HUDEP-2 (cell line): ENCODE results near the gene DCHS1.

Experiments
- DNase-seq, 76 experiments: peaks; one replicate each; lab custom pipeline; 2025; ENCODE audit not compliant: unreplicated experiment in 76 of 76; lab: John Stamatoyannopoulos, UW

Gene DCHS1

DNA sequence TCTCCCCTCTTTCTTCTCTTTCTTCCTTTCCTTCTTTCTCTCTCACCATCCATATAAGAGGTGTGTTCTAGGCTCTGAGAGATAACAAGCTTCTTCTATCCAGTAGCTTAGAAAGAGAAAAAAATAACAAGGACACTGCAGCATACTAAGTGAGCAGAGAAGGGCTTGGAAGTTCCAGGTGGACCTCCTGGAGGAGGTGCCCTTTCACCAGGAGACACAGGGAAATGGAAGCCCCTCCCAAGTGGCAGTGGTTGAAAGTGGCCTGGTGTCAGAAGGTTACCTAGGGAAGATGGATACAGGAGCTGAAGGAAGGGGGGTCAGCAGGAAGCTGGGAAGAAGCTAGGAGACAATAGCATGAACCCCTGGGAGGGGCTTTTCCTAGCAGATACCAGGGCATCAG is 5.5 kb downstream of the DCHS1 start:
- no peak for DNase-seq

DNA sequence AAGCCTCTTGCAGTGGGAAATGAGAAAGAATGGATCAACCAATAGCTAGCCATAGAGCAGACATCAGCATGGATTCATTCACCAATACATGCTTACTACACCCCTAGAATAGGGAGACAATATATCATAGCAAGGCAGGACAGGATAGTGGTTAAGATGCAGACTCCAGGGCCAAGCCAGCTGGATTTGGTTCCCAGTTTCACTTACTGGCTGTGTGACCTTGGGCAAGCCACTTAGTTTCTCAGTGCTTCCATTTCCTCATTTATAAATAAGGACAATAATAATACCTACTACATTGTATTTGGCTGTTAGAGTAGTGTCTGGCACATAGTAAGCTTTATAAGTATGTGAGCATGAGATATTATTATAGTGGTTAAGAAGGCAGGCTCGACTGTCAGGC is 7.1 kb downstream of the DCHS1 start:
- DNase-seq: no peak

DNA sequence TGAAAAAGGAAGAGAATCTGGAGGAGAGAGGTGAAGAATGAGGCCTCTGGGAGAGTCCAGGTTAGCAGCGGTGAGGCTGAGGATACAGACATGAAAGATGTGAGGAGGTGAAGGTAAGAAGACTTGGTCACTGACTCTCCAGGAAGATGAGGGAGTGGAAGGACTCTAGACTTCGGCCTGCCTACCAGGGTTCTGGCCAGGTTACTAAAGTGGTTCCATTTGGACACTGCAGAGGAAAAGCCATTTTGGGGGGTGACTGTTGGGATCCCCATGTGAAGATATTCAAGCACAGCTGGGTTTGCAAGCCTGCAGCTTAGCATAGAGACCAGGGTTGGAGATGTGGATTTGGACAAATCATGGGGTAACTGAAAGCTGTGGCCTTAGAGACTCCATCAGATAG is 7.8 kb downstream of the DCHS1 start:
- DNase-seq: no peak

DNA sequence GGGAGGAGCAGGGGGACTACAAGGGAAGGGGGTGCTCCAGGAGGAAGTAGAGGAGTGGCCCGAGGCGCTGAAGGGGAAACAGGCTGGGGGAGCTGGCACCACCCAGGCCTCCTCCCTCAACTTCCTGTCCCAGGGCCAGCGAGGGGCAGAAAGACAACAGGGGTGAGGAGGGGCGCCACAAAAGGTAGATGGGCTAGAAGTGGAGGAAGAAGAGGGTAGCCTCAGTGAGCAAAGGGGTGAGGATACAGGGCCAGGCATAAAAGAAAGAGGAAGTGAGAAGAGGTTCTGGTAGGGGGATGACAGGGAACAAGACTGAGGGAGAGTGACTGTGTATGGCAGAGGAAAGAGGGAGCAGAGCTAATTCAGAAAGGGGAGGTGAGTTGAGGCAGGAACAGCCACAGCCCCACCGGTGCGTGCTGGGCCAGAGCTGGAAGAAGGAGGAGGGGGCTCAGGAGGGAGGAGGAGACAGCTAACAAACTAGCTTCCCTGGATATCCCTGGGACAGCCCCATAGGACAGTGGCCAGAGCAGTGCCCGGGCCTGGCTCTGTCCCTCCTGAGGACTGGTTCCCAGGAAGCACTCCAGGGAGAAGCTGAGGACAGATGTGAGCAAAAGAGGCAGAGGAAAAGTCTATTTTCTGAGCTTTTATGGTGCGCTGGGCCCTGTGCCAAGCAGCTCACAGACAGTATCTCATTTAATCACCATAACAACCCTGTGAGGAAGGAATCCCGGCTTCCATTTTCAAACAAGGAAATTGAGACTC is 8.5 kb downstream of the DCHS1 start:
- DNase-seq: no peak

DNA sequence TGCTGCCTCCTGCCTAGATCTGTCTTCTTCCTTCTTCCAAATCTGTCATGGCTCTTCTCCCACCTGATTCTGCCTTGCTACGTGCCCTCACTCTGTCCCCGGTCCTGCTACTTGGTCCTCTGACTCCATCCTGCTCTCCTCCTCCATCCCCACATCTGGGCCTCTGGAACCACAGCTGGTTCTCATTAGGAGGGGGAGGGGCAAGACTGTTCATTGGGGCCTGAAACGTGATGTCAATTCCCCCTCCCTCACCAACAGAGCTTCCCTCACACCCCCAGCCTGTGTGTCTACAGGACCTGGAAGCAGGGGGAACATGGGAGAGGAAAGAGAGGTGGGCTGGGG is 9.1 kb downstream of the DCHS1 start:
- no peak for DNase-seq

DNA sequence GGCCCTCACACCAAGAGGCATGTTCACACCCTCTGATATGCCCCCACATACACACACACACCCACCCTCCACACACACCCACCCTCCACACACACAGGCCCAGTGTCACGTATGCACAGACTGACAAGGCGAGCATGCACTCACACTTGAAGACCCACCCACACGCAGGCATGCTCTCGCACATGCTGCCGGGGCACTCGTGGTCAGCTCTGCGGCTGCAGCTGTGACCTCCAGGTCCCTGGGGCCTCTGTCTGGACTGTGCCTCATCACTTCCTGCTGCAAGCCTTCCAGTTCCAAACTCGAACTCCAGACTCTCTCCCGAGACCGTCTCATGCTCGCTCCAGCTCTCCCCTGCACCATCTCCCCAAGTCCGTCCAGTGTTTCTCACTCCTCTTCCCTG is 9.5 kb downstream of the DCHS1 start:
- no peak for DNase-seq

DNA sequence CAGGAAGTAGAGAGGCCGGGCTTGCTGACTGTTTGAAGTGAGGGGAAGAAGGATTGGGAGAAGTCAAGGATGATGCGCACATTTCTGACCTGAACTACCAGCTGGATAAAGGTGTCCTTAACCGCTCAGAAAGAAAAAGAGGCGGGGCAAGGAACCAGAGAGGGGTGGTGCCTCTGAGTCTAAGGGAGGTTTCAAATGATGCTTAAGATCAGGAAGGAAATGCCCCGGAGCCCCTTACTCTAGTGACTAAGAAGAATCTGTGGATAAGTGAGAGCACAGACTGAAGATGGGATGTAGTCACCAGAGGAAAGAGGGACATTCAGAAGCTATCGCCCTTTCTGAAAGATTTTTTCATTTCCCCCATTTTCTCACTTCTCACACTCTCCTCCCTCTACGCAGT is 12.7 kb downstream of the DCHS1 start:
- DNase-seq: no peak

DNA sequence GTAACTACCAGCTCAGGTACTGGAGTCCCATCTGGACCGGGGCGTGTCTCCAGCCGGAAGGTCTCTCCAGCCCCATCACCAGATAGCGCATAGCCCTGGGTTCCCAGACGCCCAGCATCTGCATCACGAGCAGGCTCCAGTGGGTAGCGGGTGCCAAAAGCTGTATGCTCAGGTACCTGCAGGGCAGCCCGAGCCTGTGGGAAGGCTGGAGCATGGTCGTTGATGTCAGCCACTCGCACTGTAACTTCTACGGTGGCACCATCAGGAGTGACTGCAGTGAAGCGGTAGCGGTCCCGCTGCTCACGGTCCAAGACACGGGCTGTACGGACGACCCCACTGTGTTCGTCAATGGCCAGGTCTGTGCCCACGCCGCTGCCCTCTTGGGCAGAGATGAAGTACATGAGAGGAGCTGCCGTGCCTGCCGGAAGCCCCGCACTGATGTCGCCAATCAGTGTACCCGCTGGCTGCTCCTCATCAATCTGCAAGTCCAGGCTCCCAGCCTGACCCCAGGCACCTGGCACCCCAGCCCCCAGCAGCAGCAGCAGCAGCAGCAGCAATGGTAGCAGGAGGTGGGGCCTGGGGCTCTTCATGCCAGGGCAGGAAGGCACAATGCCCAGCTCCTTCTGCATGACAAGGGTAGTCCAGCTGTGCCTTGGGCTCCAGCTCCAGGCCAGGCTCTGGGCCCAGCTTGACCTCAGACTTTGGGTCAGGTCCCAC is 14.5 kb downstream of the DCHS1 start:
- no peak for DNase-seq

DNA sequence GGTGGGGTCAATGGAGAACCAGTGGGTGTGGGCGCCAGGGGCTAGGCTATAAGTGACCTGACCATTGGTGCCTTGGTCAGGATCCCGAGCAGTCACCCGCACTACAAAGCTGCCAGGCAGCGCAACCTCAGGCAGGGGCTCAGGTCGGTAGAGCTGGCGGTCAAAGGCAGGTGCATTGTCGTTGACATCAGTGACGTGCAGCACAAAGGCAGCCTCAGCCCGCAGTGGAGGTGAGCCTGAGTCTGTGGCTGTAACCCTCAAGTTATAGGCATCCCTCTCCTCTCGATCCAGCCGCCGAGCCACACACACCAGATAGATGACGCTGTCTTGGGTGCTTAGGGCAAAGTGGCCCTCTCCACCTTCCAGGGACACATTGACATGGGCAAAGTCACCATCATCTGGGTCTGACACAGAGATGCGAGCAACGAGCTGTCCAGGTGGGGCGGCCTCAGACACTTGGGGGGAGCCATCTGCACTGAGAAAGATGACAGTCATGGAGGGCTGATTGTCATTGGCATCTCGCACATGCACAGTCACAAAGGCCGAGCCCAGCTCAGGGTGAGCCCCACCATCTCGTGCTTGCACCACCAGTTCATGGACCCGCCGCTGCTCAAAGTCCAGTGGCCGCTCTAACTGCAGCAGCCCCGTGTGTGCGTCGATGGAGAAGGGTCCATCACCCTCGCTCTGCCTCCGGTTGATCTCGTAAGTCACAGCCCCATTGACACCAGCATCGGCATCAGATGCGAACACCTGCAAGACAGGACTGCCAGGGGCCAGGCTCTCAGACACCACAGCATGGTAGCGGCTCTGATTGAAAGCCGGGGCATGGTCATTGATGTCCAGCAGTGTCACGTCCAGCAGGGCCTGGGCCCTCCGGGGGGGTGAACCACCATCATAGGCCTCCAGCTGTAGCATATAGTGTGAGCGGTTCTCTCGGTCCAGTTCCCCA is 15.3 kb downstream of the DCHS1 start:
- DNase-seq: no peak

DNA sequence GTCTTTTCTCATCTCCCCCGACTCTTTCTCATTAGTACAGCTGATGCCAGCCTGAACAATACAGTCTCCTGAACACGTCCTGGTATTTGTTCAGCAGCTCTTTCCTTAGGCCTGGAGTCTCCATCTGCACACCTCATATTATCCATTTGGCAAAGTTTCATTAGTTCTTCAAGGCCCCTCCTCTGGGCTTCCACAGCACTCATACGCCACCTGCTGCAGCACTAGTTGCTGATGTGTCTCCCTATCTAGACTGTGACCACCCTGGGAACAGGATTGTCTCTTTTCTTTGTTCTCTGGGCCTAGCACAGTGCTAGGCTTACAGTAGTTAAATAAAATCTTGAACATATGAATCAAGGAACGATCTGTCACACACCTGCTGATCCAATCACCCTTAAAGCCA is 17.2 kb downstream of the DCHS1 start:
- DNase-seq: peak in 3 of 76 experiments; percentile 3 to 6 (median 4)

DNA sequence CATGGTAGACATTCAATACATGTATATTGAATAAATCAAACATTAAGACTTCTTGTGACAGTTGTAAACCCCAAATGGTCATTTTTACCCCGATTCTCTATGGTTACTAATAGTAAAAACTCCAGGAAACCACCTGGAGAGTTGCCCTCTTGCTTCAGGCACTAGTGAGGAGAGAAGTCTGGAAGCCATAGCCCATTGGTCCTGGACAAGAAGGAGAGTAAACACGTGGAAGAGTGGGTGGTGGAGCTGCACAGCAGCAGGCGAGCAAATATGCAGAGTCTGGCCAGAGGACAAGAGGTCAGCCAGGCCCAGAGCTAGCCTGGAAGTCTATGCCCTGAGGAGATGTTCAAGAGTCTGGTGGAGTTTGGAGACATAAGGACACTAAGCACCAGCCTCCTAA is 17.7 kb downstream of the DCHS1 start:
- DNase-seq: no peak

DNA sequence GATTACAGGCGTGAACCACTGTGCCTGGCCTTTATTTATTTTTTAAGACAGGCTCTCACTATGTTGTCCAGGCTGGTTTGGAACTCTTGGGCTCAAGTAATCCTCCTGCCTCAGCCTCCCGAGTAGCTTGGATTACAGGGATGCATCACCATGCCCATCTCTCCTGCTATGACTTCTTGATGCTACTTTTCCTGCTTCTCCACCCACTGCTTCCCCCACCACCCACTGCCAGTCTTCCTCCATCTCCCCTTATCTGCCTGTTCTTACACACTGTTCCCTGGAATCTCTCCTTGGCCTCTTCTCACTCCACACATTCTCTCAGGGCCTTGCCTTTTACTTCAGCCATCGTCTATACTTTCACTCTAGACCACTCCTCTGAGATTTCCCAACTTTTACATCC is 19.1 kb downstream of the DCHS1 start:
- no peak for DNase-seq

DNA sequence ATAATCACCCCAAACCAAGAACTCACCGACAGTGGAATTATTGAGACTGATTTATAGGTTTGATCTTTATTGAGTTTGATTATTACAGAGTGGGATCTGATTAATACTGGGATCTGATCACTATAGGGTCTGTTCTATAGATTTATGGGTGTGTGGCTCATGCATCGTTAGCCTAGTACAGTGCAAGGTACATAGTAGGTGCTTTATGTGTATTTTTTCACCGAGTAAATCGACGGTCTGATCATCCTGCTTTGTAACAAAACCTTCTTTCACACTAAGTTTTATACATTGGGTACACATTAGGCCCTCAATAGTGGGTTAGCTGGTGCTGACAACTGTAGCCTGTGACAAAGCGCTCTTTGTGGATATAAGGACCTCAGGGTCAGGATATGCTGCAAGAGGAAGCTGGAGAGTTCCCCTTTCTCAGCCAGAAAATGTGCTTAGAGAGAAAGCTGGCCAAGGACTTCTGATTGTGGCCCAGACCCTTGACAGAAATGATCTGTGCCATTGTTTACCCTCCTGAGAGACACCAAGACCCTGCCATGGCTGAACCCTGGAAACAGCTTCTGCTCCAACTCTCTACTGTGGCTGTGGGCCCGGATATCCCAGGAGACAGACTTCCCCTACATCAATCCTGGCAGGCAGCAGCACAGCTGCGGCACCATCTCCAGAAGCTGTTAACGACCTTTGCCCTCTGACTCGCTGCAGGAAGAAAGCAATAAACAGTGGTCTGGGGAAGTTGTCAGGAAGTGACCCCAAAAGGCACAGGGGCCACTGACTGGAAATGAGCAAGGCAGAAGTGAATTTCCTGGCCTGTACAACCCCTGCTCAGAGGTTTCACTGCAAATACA is 20.3 kb downstream of the DCHS1 start:
- DNase-seq: no peak

DNA sequence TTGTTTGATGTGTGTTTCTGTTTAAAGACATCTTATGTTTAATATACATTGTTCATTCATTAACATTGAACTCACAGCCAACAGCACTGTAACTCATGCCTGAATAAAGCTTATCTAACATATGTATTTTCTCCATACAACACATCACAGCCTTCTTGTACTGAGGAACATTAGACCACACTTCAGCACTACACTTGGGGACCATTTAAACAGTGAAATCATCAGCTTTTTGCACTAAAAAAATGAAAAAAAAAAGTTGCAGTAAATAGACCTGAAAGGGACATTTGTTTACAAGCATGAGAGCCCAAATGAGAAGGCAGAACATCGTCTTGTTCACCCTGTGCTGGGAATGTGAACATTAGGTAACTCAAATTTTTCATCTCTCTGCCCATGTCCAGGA is 21.1 kb downstream of the DCHS1 start:
- DNase-seq: no peak

DNA sequence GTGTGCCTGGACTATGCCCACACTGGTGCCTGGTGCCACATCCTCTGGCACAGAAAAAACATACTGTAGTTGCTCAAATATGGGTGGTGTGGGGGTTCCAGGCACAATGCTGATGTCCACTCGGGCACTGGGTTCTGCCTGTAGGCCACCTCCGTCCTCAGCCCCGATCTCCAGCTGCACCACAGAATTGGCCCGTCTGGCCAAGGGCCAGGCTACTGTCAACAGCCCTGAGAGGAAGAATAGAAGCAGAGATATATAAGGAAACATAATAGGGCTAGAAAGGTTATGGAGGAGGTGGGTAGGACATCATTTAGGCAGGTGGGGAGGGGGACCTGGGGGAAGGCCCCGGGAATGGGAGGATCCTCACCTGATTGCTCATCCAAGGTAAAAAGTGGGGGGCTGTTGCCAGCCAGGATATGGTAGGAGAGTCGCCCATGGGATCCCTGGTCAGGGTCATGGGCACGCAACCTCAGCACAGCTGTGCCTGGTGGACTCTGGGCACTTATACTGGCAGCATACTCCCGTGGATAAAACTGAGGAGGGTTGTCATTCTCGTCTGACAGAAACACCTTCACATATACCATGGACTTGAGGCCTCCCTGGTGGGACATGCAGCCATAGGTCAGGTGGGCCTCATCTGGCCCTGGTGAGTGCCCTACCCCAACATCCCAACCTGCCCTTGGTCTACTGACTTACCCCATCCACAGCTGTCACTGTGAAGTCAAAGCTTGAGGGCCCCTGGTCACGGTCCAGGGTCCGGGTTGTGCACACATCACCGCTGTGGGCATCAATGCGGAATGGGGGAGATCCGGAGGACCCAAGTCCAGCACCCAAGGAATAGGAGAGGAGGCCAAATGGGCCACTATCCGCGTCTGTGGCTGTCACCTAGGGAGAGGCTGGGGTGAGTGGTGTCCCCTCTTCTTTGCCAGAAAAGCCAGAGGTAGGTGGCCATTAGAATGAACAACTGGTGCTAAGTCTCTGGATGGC is 21.9 kb downstream of the DCHS1 start:
- no peak for DNase-seq

DNA sequence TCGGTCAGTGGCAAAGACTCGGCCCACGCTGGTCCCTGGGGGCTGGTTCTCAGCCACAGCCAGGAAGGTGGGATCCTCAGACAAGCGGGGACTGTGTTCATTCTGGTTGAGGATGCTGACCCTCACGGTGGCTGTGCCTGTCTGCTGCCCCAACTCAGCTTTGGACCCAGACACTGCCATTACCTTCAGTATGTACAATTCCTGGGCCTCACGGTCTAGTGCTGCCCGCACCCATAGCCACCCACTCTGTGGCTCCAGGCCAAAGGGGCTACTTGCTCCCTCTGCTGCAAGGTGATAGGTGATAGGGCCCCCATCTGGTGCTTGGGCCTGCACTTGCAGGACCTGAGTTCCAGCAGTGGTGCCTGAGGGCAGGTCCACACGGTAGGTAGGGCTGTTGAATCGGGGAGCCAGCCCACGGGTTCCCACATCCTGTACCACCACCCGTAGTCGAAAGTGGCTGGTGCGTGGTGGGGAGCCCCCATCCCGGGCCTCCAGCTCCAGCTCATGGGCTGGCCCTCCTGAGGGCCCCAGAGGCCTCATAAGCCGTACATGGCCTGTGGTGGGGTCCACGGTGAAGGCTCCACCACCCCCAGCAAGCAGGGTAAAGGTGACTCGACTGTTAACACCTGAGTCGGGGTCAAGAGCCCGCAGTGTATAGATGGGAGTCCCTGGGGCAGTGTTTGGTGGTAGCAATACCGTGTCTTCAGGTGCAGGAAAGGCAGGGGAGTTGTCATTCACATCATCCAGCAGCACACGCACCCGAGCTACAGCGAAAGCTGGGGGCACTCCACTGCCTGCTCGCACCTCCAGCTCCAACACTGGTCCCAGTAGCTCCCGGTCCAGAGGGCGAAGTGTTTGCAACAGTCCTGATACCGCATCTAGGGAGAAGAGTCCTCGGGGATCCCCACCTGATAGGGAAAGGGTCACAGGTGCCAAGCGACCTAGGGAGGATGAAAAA is 23.2 kb downstream of the DCHS1 start:
- no peak for DNase-seq

DNA sequence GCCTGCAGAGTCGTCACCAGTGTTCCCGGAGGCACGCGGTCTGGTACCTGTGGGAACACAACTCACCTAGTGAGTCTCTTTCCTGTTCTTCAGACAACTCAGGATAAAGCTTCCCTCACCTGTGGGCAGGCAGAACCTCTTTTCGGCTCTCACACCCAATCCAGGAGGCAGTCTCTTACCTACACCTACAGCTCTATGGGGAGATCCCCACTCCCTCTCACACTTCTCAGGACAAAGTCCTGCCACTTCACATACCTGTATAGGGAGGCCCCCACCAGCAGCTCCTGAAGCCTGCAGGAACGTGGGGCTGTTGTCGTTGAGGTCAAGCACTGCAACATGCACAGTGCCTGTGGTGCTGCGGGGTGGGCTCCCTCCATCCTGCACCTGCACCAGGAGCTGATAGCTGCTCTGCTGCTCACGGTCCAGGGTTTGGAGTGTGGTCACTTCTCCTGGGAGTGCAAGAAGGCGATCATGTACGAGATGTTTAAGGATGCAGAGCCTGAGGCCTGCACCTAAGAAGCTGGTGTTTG is 24.2 kb downstream of the DCHS1 start:
- DNase-seq: no peak
